GM23248 (cell line): ENCODE measurements around the gene ST6GAL2.

Experiments
- EZH2 ChIP-seq: fragments of 200-600 bp; sonication (generic); IDR thresholded peaks from 2 replicates; pipeline ENCODE4 v1.6.1; 2018; ENCODE audit warnings: antibody characterized with exemption, mild to moderate bottlenecking; ENCODE audit not compliant: insufficient read depth, poor library complexity, severe bottlenecking
- EZH2phosphoT487 ChIP-seq: fragments of 200-600 bp; sonication (generic); IDR thresholded peaks from 2 replicates; pipeline ENCODE4 v1.6.1; 2018; ENCODE audit warnings: antibody characterized with exemption, moderate library complexity, mild to moderate bottlenecking, low read depth; ENCODE audit not compliant: insufficient read depth

- no peak for TF ChIP-seq EZH2phosphoT487
- no peak for TF ChIP-seq EZH2
Measured at GRCh38 chr2:106805716-106806115, 80.3 kb downstream of the ST6GAL2 start.
